SHP77 treated with DMSO at 0.1 percent for 48 hours (cell line): ENCODE data around the gene CEP41.

ENCODE experiments used
- DNase-seq: peaks from one replicate; lab custom pipeline; 2025; lab: John Stamatoyannopoulos, UW

CEP41 gene

GRCh38 chr7:130369110-130369711 lies 71.6 kb downstream of the CEP41 start:
- no peak for DNase-seq

DNA sequence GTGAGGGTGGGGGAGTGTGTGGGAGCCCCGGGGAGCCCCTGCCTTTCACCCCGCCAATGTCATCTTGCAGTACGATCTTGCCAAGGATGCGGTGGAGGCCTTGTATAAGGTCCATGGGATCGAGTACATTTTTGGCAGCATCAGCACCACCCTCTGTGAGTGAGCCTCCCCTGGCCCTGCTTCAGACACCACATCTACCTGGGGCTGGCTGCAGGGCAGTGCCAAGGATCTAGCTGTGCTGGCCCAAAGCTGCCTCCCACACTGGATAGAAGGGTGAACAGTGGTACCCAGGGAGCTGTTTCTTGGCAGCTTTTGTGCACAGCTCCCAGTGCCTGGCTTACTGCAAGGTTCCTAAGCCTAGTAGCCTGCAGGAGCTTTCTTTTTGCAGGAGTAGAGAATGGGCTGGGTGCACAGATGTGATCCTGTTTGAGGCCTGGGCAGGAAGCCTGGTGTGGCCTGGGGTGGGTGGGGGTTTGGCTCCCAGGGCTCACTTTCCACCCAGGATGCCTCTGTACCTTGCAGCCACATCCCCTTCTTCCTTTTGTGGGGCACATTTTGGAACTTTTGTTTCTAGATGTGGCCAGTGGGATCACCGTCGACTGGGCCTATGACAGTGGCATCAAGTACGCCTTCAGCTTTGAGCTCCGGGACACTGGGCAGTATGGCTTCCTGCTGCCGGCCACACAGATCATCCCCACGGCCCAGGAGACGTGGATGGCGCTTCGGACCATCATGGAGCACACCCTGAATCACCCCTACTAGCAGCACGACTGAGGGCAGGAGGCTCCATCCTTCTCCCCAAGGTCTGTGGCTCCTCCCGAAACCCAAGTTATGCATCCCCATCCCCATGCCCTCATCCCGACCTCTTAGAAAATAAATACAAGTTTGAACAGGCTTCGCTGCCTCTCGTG lies 72.7 kb downstream of the CEP41 start:
- DNase-seq = no peak

DNA sequence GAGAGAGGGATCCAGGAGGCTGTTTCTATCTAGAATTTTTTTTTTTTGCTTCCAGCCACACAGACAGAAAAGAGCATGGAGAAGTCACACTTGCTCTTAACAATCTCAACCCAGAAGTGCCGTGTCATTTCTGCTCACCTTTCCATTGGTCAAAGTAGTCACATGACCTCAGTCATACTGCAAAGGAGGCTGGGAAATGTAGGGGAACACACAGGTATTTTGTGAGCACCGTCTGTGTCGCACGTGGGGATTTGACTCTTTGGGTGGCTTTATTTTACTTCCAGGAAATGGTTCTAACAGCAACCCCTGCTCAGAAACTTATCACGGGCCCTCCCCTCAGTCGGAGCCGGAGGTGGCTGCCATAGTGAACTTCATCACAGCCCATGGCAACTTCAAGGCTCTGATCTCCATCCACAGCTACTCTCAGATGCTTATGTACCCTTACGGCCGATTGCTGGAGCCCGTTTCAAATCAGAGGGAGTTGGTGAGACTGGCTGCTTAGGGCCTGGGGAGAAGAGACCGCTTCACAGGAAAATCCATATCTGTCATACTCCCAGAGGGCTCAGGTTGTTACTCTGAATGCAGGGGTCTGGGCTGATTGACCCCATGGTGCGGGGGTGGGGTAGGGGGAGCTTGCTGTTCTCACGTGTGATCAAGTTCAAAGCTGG lies 73.6 kb downstream of the CEP41 start:
- peak; percentile 78 for DNase-seq

- no peak for DNase-seq
Observed at GRCh38 chr7:130366564-130366963, 74.3 kb downstream of the CEP41 start.

DNA sequence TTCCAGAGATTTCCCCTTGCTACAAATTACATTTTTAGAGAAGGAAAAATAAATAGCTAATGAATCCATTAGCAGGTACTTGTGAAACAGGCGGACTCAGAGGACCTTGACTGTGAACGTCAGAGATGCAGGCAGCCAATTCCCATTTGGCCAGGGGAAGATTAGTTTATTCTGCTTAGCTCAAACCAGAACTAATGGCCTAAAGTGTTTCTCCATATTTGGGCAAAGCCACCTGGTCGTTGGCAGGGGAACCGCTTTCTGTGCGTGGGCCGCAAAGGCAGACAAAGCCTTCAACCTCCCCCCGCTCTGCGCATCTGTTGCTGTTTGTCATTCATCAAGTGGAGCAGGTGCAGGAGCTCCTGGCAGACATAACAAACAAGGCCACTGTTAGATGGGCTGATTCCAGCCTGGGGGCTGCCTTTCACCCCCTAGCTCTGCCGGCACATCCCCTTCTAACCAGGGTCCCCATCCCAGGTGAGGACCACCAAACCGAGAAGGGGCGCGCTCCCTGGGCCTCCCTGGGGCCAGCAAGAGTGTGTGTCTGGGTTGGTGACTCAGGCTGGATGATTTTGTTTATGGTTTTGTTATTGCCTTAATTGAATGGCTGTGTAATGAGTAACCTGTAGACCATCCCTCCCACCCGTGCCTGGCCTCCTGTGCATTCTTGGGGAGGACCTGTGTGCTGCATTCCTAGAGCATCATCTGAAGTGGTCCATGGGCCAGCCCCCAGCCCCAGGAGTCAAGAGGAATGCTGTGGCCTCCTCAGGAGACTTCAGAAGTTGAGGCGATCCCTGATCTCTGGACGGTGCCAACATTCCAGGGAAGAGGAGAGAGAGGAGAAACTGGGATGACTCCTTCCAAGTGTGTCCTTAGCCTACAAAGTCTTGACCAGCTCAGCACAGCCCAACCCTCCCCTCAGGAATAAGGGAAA lies 75.0 kb downstream of the CEP41 start:
- peak; percentile 99 for DNase-seq

DNA sequence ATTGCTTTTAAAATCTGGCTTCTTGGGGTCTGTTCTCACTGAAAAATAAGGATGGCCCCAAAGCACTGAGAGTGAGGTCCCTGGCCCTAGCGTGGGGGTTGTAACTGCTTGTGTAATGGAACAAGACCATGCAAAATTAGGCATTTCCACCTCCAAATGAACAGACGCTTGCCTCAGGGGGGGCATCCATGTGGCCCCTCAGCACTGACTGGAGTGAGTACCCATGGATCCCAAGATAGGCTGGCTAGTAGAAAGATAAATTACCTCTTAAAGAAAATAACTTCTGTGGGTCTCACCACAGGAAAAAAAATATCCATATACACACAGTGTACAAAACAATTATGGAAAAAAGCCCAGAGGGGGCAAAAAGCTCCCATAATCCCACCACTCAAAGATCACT lies 75.7 kb downstream of the CEP41 start:
- no peak for DNase-seq

DNA sequence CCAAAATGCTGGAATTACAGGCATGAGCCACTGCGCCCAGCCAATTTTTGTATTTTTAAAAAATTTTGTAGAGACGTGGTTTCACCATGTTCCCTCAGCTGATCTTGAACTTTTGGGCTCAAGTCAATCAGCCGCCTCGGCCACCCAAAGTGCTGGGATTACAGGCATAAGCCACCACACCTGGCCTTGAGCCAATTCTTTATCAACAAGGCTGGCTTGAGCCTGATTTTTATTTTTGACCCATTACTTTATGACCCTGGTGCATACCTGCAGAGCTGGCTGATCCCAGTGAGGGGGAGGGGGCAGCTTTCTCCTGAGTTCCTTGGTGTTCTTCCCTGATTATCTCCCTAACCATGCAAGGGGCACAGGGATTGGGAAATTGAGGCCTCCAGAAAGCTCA lies 76.4 kb downstream of the CEP41 start:
- DNase-seq = no peak

DNA sequence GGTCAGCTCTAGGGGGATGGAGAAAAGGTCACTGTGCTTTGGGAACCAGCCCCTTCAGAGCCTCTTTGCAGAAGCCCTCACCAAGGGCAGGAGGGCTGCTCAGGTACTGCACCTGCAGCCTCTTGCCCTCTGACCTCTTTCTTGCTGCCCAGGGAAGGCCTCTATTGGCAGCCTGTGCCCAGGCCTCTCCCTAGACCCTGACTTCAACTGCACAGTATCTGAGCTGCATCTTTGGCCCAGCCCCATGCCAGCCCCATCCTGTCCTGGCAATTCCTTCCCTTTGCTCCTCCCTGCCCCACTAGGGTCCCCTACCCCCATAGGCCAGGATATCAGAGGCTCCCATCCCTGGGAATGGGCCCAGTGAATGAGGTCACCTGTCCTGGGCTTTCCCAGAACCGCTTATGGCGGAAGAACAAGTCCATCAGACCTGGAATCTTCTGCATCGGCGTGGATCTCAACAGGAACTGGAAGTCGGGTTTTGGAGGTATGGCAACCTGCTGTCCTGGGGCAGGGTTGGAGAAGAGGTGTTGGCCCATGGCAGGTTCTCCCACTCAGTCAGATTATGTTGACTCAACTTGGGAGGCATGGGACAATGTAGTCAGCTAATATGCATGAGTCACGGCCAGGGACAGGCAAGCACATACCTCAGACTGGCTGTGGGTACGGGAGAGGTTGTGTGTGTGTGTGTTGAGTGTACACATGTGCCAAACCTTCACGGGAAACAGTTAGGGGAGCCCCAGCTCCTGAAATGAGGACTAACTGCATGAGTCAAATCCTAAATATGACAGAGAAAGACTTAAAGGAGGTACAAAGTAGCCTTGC lies 77.6 kb downstream of the CEP41 start:
- DNase-seq = no peak

DNA sequence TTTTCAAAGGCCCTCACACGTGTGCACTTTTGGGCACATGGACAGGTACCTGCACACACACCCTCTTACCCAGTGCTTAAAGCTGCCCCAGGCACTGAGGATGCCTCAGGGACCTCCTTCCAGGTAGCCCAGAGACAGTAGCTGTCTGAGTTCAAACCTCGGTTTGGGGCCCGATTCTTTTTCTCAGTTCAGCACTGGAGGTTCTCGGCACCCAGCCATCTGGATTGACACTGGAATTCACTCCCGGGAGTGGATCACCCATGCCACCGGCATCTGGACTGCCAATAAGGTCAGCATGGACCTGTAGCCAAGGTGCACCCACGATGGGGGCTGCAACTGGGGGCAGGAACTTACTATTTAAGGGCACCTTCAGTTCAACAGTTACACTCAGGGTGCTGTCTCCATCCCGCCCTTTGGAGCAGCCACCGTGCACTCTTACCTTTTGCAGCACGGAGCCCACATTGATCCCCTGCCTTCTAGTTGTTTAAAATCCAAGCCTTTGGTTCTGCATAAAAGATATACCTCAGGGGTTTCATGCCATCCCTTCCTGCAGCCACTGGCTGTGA lies 78.5 kb downstream of the CEP41 start:
- DNase-seq = no peak

DNA sequence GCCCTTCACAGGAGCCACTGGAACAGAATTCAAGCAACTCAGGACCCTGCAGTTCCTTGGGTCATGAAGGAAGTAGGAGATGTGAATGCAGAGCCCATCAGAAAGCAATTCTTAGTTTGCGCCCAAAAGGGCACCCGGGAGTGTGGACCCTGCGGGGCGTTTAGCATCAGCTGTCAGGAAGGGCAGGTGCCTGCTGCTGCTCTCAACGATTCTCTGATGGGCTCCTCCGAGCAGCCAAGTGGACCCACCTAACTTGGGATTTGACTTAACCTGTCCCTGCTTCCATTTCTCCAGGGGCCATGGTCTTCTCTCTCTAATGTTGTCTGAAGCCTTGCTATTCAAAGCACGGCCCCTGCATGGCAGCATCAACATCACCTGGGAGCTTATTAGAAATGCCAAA lies 79.1 kb downstream of the CEP41 start:
- no peak for DNase-seq

GRCh38 chr7:130360518-130360917 lies 80.3 kb downstream of the CEP41 start:
- no peak for DNase-seq

GRCh38 chr7:130359276-130359857 lies 81.4 kb downstream of the CEP41 start:
- DNase-seq = no peak

DNA sequence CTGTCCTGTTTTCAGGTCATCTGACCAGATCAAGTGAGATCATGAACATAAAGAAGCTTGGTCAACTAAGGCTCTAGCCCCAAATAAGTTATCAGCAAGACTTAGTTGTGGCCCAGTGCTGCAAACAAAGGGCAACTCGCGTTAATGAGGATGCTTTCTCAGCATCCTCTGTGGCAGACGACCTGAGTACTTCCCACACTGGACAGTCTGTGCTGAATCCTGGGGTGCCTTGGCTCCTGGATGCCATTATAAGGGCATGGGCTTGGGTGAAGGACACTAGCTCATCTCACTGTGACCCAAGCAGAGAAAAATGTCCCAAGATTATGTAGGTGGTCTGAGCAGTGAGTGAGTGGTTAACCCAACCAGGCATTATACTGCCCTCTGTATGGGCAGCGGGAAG lies 82.3 kb downstream of the CEP41 start:
- DNase-seq = no peak

DNA sequence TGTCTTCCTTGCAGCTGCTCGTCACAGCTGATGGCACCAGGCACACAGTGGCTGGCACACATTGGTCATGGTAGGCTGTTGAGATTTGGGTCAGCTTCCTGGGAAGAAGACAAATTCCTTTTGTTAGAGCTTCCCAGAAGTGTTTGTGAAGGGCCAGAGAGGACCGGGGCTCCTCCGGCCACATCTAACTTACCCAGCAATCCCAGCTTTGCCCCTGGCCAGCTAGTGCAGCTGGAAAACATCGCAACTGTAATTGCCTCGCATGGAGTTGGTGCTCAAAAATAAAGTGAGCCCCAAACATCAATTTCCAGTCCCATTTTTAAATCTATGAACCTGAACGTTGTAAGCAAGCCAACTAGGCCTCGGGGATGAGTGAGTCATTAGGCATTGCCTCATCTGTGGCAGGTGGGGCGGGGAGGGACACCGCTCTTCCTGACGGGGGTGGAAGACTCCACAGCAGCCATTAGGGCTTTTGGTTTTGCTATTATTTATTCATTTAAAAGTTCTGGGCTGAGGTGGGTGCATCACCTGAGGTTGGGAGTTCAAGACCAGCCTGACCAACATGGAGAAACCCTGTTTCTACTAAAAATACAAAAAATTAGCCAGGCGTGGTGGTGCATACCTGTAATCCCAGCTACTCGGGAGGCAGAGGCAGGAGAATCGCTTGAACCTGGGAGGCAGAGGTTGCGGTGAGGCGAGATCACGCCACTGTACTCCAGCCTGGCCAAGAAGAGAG lies 83.8 kb downstream of the CEP41 start:
- DNase-seq = no peak

GRCh38 chr7:130356121-130356875 lies 84.5 kb downstream of the CEP41 start:
- no peak for DNase-seq

- no peak for DNase-seq
Observed at GRCh38 chr7:130353196-130353595, 87.6 kb downstream of the CEP41 start.

- no peak for DNase-seq
Observed at GRCh38 chr7:130352194-130353074, 88.4 kb downstream of the CEP41 start.

DNA sequence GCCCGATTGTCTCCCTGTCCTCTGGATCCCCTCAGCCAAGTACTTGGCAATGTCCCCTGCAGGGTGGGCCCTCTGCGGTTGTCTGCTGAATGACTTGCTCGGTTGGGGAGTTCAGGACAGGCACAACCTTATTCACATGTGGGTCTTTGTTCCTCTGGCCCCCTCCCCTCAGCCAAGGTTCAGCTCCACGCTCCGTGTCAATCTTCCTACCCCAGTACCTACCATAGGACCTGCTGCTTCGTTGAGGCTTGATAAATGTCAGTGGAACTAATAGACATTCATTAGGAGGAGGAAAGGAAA lies 89.1 kb downstream of the CEP41 start:
- no peak for DNase-seq
